C4-2B (cell line): ENCODE results near the gene LRRC42.

Experiments used
- ZFX ChIP-seq: fragments of 450-650 bp; IDR thresholded peaks from 2 replicates; pipeline ENCODE4 v1.6.1; 2017
- TF ChIP-seq, protein P1 (sequence below): fragments of 450-650 bp; conservative IDR thresholded peaks from 2 replicates; pipeline ENCODE4 v1.5.1; 2017; ENCODE audit warnings: mild to moderate bottlenecking

DNA sequence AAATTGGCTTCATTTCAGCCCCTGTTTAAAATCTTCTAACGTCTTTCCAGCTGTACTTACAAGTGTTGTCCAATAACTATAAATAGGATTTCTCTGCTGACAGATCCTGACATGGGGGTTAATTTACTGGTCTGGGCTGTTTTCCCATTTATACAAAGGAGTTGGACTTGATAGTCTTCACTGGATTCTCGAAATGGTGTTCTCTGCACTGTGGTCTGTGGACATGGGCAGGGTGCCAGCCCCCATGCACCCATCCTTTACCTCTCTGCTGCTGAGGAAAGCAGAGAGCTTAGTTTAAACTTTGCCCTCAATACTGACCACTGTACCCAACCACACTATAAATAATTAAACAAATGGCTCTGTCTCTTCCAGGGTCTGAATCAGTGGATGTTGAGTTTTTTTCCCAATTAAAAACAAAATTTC lies 46.9 kb upstream of the LRRC42 start:
- TF ChIP-seq, protein P1, sequence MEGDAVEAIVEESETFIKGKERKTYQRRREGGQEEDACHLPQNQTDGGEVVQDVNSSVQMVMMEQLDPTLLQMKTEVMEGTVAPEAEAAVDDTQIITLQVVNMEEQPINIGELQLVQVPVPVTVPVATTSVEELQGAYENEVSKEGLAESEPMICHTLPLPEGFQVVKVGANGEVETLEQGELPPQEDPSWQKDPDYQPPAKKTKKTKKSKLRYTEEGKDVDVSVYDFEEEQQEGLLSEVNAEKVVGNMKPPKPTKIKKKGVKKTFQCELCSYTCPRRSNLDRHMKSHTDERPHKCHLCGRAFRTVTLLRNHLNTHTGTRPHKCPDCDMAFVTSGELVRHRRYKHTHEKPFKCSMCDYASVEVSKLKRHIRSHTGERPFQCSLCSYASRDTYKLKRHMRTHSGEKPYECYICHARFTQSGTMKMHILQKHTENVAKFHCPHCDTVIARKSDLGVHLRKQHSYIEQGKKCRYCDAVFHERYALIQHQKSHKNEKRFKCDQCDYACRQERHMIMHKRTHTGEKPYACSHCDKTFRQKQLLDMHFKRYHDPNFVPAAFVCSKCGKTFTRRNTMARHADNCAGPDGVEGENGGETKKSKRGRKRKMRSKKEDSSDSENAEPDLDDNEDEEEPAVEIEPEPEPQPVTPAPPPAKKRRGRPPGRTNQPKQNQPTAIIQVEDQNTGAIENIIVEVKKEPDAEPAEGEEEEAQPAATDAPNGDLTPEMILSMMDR, result no peak
- TF ChIP-seq ZFX, result no peak
